Activated CD4-positive, alpha-beta T cell treated with anti-CD3 and anti-CD28 coated beads, Interleukin-2, amount 50 U/mL, for 16 hours (primary cell): ENCODE data around the gene LILRA2.
"Not testable (repeated sequence)": the region's sequence is repeated elsewhere in the genome, so short reads cannot be mapped to it uniquely, and the experiment has no call there.

ENCODE experiments used
- DNase-seq: peaks from one replicate; pipeline ENCODE4 v3.0.0-alpha.2; 2020

The LILRA2 gene

GRCh38 chr19:54573330-54573872, at the start of gene LILRA2:
Gene LILRA2 (plus strand): TSS chr19:54573790. CDS start chr19:54573879, 89 bp downstream.
- DNase-seq = no peak

DNA sequence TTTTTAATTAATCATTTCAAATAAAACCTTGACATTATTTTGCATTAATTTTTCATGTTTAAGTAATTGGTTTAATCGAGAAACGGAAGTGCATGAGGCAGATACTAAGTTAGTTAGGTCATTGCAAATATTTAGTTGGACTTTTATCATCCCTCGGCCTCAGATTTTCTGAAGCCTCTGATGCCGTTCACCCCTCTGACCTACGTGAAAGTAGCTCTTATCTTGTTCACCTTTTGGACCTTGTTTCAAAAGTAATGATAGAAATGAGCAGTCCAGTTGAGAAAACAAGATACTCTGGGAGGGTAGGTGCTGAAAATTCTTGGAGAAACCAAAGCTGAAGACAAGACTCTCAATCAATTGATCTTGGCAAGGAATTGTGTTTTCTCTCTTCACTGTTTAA, 48.0 kb upstream of the LILRA2 start:
- no peak for DNase-seq

DNA sequence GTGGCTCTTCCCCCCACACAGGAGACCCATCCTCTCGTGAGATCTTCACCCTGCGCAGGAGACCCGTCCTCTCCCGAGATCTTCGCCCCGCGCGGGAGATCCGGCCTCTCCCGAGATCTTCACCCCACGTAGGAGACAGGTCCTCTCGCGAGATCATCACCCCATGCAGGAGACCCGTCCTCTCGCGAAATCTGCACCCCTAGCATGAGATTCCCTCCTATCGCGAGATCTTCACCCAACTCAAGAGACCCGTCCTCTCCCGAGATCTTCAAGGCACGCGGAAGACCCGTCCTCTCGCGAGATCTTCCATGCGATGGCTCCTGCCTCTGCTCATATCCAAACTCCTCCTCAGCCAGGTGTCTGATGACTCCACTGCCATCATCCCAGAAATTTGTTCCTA, 46.6 kb upstream of the LILRA2 start:
- no peak for DNase-seq

DNA sequence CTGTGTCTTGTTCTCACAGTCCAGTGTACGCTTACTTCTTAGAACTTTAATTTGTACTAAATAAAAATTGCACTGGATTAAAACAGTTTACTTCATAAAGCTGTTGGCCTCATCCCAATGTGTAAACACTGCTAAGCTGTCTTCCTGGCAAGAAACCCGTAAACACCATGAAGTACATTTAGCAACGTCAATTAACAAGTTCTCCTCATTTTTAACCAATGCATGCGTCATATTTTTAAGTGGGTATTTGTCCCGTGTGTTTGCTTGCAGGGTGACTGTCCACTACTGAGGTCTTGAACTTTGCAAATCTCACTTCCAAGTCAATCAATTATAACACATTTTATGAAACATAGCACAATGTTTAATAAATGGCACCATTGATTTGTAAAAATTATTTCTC, 42.7 kb upstream of the LILRA2 start:
- no peak for DNase-seq

- DNase-seq = peak; percentile 72
These were observed 41.1 kb upstream of the LILRA2 start for GRCh38 chr19:54532528-54532927.

DNA sequence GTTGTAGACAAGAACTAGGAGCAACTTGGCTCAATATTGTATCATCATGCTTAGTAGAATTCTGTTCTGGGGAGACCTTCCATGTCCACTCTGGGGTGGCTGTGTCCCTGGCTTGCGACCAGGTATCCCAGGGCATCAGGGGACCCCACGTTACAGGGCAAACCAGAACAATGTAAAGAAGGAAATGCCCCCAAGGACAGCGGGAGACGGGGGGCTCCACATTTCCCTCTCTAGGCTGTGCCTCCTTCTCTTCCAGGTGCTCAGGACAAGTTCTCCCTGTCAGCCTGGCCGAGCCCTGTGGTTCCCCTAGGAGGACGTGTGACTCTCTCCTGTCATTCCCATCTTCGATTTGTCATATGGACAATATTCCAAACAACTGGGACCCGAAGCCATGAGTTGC, 40.1 kb upstream of the LILRA2 start:
- no peak for DNase-seq

GRCh38 chr19:54534156-54534555, 39.4 kb upstream of the LILRA2 start:
- DNase-seq = no peak

DNA sequence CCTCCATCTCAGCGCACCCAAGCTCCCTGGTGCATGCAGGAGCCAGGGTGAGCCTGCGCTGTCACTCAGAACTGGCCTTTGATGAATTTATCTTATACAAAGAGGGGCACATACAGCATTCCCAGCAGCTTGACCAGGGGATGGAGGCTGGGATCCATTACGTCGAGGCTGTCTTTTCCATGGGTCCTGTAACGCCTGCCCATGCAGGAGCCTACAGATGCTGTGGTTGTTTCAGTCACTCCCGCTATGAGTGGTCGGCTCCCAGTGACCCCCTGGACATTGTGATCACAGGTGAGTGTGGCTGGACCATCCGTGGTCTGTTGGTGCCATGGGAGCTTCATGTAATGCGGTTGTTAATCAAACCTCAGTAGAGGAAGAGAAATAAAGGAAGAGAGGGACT, 38.0 kb upstream of the LILRA2 start:
- no peak for DNase-seq

DNA sequence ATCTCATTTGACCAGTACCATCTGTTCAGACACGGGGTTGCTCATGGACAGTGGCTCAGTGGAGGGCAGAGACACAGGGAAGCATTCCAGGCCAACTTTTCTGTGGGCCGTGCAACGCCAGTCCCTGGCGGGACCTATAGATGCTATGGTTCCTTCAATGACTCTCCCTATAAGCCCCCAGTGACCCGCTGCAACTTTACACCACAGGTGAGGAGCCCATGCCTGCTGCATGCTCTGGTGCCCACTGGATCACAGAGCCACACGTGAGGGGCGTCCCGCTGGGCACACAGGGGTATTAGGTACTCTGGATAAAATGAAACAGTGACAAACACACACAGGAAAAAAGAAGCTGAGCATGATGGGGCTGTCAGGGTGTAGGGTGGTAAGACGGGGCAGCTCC, 36.6 kb upstream of the LILRA2 start:
- no peak for DNase-seq

DNA sequence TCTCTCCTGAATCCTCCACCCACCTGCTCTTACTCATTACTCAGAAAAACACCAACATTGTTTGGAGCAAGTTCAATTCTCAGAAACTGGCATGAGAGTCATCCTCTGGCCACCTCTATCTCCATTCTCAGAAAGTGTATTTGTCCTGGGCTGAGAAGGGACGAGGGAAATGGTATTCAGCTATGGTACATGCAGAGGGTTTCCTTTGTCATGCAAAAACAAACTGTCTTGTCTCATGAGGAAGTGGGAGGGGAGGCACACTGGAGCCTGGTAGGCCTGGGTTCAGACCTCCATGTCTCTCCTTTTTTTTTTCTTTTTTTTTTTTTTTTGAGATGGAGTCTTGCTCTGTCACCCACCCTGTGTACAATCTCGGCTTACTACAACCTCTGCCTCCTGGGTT, 31.9 kb upstream of the LILRA2 start:
- DNase-seq = no peak

GRCh38 chr19:54548806-54549205, 24.8 kb upstream of the LILRA2 start:
- DNase-seq = no peak

DNA sequence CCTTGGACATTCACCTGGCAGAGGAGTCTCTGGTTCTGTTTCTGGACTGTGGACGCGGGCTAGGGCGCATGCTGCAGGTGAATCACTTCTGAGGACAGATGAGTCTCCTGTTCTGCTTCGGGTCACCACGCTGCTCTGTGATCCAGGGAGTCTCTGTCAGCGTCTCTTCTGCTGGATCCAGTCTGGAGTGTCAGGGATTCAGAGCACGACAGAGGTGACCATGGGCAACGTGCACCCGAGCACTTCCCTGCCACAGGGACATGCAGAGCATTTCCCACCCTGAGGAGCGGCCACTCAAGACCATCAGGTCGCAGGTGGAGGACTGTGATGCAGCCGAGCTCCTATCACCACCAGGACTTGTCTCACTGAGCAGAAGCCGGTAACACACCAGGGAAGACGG, 24.4 kb upstream of the LILRA2 start:
- no peak for DNase-seq

DNA sequence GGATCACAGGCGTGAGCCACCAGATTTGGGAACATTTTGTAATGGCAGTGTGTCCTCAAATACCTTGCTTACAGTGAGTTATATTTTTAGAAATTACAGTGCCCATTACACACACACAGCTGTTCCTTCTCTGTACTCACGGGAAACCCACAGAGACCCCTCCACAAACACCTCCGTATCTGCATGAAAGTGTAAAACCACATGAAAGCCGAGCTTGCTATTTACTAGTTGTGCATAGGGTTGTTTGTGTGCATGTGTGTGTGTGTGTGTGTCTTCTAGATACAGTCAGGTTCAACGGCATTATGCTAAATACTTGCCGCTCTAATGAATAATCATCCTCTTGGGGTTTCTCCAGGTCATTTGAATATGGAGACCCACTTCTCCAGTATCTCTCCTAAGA, 22.3 kb upstream of the LILRA2 start:
- peak; percentile 23 for DNase-seq

GRCh38 chr19:54551950-54552912, 21.4 kb upstream of the LILRA2 start:
- DNase-seq = no peak

DNA sequence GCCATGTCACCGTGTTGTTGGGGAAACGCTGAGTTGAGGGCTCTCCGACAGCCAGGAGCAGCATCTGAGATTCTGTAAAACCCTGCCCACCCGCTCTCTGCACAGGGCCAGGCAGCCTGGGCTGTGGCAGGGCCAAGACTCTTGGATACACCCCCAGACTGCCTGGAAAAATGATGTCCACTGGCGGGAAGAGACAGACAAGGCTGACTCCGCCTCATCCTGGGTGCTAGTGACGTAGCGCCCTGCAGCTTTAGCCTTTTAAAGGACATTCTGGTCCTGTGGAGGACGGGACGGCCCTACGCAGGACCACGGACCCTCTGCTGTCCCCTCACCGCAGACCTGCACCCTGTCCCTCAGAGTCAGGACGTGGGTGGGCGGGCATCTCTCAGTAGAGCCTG, 20.7 kb upstream of the LILRA2 start:
- DNase-seq = no peak

GRCh38 chr19:54554006-54554405, 19.6 kb upstream of the LILRA2 start:
- DNase-seq = no peak

DNA sequence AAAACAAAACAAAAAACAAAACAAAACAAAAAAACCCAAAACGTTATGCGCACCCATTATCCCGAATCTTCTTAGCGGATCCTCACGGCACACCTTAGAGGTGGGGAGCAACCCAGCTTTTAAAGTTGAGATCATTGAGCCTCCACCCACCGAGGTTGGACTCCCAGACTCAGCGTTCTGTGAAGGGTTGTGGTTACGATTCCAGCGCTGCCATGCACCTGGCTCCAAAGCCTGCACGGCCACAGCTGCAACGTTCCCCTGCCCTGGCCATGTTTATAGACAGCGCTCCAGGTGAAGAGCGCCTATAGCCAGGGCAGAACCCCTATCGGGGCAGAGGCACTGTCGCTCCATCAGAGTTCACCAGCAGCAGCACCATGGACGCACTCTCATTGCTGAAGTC, 18.7 kb upstream of the LILRA2 start:
- DNase-seq = no peak

DNA sequence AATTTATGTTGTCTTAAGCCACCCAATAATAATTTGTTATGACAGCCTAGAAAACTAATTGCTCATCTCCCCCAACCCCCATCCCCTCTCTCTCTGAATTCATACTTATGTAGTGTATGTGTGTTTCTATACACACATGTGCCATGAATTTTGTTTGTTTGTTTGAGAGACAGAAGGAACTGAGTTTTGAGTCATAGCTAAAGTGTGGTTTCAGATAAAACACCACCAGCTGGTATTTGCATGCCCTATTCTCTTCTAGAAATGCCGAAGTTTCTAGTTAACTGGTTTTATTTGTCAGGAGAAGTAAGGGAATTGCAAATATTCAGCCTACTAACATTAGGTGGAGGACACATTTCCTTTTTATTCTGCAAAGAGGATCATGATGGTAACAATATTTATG, 17.4 kb upstream of the LILRA2 start:
- no peak for DNase-seq

DNA sequence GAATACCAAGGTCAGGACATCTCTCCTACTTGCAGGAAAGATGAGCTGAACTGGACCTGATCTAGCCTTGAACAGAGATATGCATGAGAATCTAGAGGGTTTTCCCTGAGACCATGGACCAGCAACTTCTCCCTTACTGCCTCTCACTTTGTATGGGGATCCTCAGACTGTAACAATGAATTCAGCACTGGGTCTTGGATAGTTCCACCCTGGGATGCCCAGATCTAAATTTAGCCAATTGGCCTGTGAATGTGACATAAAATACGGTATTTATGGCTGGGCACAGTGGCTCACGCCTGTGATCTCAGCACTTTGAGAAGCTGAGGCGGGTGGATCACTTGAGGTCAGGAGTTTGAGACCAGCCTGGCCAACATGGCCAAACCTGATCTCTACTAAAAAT, 15.3 kb upstream of the LILRA2 start:
- DNase-seq = no peak

DNA sequence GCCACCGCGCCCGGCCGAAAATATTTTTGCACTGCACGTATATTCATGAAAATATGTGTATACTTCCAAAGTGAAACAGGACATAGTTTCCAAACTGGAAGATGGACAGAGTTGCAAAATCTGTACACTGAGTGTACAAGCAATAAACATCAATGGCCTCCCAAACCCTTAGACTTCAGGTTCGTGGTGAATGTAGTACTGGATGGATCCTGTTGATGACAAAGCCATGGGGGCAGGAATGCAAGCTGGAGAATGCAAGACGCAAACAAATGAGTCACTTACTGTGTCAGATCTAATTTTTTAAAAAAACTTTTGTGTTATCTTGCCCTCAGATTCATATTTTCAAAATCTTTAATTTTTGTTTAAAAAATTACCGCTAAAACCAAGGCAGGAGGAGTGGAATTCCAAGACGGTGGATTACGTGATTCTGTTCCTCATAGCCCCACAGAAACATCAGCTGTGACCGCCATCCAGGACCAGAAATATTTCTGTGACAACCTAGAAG, 12.7 kb upstream of the LILRA2 start:
- no peak for DNase-seq

DNA sequence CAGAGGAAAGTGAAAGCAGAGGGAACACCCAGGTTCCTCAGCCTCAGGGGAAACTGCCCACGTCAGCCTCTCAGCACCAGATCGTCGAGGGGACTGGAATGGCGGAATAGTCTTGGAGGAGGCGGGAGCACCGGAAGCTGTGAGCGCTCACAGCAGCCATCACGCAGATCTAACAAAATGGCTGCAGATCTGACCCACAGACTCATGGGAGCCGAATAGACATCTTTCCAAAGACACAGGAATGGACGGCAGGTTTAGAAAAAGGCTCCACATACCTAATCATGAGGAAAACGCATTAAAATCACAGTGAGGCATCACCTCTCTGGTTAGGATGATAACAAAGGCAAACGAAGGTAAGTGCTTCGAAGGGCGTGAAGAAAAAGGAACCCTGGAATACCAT, 11.8 kb upstream of the LILRA2 start:
- DNase-seq = no peak

GRCh38 chr19:54563206-54563605, 10.4 kb upstream of the LILRA2 start:
- DNase-seq = not testable (repeated sequence)

GRCh38 chr19:54570316-54570715, 3.3 kb upstream of the LILRA2 start:
- DNase-seq = no peak
